Neural progenitor cell (in vitro differentiated cells): ENCODE measurements around the gene TMEM179. TPM values are rescaled to one million over a fixed set of nuclear protein-coding genes. Genes with fewer than 3 reads are reported as not detected.

Source experiments
- DNase-seq: peaks from one replicate; pipeline ENCODE4 v3.0.0-alpha.2; 2016; ENCODE audit warnings: low spot score
- H2AFZ ChIP-seq: fragments of 200-600 bp; sonication (generic); replicated peaks from 2 replicates; pipeline ENCODE4 v1.6.1; 2016; ENCODE audit warnings: antibody characterized with exemption
- H3F3A ChIP-seq: fragments of 200-600 bp; sonication (generic); 2 replicates; pipeline ENCODE4 v1.6.1; 2016; ENCODE audit warnings: antibody characterized with exemption, low read depth
- H3K27ac ChIP-seq: fragments of 200-600 bp; sonication (generic); 2 replicates; pipeline ENCODE4 v1.5.1; 2016; ENCODE audit warnings: mild to moderate bottlenecking
- H3K27me3 ChIP-seq: fragments of 200-600 bp; sonication (generic); 2 replicates; pipeline ENCODE4 v1.6.1; 2016; ENCODE audit warnings: mild to moderate bottlenecking, moderate library complexity
- H3K36me3 ChIP-seq: fragments of 200-600 bp; sonication (generic); 2 replicates; pipeline ENCODE4 v1.5.1; 2016
- H3K4me1 ChIP-seq: fragments of 200-600 bp; sonication (generic); 2 replicates; pipeline ENCODE4 v1.6.1; 2016; ENCODE audit warnings: mixed run types
- H3K4me2 ChIP-seq: fragments of 200-600 bp; sonication (generic); 2 replicates; pipeline ENCODE4 v1.6.1; 2016
- H3K4me3 ChIP-seq: fragments of 200-600 bp; sonication (generic); 2 replicates; pipeline ENCODE4 v1.5.1; 2016
- H3K79me2 ChIP-seq: fragments of 200-600 bp; sonication (generic); 2 replicates; pipeline ENCODE4 v1.6.1; 2016; ENCODE audit warnings: low read depth
- H3K9ac ChIP-seq: fragments of 200-600 bp; sonication (generic); 2 replicates; pipeline ENCODE4 v1.6.1; 2016
- H3K9me3 ChIP-seq: fragments of 200-600 bp; sonication (generic); 2 replicates; pipeline ENCODE4 v1.5.1; 2016; ENCODE audit warnings: low read depth
- H4K20me1 ChIP-seq: fragments of 200-600 bp; sonication (generic); 2 replicates; pipeline ENCODE4 v1.6.1; 2016; ENCODE audit warnings: low read depth
- H3K27ac Mint-ChIP-seq: 3 replicates; pipeline ENCODE4 v1.8.0; 2021; ENCODE audit warnings: mixed read lengths
- H3K27me3 Mint-ChIP-seq: 2 replicates; pipeline ENCODE4 v1.8.0; 2022; ENCODE audit warnings: low read depth, mild to moderate bottlenecking, inconsistent platforms, moderate library complexity, mixed read lengths; ENCODE audit not compliant: insufficient read depth
- H3K36me3 Mint-ChIP-seq: 3 replicates; pipeline ENCODE4 v1.8.0; 2021; ENCODE audit warnings: mixed read lengths
- H3K4me1 Mint-ChIP-seq: 3 replicates; pipeline ENCODE4 v1.8.0; 2021; ENCODE audit warnings: mixed read lengths
- H3K4me3 Mint-ChIP-seq: 3 replicates; pipeline ENCODE4 v1.8.0; 2021; ENCODE audit warnings: mild to moderate bottlenecking, moderate library complexity, mixed read lengths
- H3K9me3 Mint-ChIP-seq: 3 replicates; pipeline ENCODE4 v1.8.0; 2020; ENCODE audit warnings: mixed read lengths
- EZH2 ChIP-seq: fragments of 200-600 bp; sonication (generic); IDR thresholded peaks from 2 replicates; pipeline ENCODE4 v1.6.1; 2017; ENCODE audit warnings: antibody characterized with exemption, mild to moderate bottlenecking, moderate library complexity
- EZH2phosphoT487 ChIP-seq: fragments of 200-600 bp; sonication (generic); IDR thresholded peaks from 2 replicates; pipeline ENCODE4 v1.6.1; 2017; ENCODE audit warnings: antibody characterized with exemption
- total RNA-seq: library from RNA; depleted of rRNA; stranded (reverse); fragments of >200 nt; gene quantifications from 2 replicates; pipeline ENCODE4 v1.2.3, GENCODE V29; 2015; ENCODE audit warnings: low replicate concordance
- TF ChIP-seq, protein P1 (sequence below): fragments of 200-600 bp; sonication (generic); IDR thresholded peaks from 2 replicates; pipeline ENCODE4 v1.5.1; 2017; ENCODE audit warnings: antibody characterized with exemption, mild to moderate bottlenecking

Gene TMEM179
- total RNA-seq, 1 donor from 2014 or later: 0.77 TPM

DNA sequence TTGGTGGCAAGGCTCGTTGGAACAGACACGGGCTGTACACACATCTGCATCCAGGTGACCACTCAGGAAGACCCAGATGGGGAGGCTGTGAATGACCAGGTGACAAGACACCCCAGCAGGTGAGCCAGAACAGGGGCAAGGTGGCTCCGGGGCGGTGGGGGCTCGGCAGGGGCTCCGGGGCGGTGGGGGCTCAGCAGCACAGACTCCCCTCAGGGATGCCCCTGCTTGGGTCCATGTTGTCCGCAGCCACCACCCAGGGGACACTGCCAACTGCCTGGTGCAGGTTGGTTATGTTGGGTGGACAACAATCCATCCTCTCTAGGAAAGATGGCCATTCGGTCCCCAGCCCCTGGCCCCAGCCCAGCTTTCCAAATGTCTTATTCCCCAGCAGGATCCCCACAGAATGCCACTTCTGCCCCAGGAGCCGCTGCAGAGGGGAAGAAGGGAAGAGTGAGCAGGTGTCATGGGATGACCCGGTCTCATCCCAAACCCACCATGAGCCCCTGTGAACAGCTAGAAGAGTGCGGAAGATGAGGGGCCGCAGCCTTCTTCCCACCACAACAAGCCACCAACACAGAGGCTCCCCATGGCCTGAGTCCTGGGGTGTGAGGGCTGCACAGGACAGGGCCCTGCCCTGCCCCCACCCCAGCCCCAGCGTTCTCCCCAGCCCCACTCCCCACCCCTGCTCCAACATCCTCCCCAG lies 56.4 kb downstream of the TMEM179 start:
- H3K79me2 ChIP-seq: no peaks in the 10 kb centered on the region
- H3K9ac ChIP-seq: no peak overlapping the region
- Mint-ChIP-seq H3K27ac (no peak overlapping the region), H3K36me3 (no peaks in the 10 kb centered on the region), H3K4me3 (no peak overlapping the region), H3K9me3 (no peaks in the 10 kb centered on the region), H3K27me3 (peaks cover 5% of the 10 kb centered on the region), H3K4me1 (peaks cover 9% of the 10 kb centered on the region)
- H3K36me3 ChIP-seq: no peaks in the 10 kb centered on the region
- H3K27ac ChIP-seq: no peak overlapping the region
- no peak overlapping the region for H3K4me3 ChIP-seq
- no peaks in the 10 kb centered on the region for H4K20me1 ChIP-seq
- no peak for DNase-seq
- no peaks in the 10 kb centered on the region for H3K9me3 ChIP-seq
- H3F3A ChIP-seq: no peaks in the 10 kb centered on the region
- no peak overlapping the region for H2AFZ ChIP-seq
- TF ChIP-seq EZH2phosphoT487 (no peak), EZH2 (no peak)
- TF ChIP-seq, protein P1, sequence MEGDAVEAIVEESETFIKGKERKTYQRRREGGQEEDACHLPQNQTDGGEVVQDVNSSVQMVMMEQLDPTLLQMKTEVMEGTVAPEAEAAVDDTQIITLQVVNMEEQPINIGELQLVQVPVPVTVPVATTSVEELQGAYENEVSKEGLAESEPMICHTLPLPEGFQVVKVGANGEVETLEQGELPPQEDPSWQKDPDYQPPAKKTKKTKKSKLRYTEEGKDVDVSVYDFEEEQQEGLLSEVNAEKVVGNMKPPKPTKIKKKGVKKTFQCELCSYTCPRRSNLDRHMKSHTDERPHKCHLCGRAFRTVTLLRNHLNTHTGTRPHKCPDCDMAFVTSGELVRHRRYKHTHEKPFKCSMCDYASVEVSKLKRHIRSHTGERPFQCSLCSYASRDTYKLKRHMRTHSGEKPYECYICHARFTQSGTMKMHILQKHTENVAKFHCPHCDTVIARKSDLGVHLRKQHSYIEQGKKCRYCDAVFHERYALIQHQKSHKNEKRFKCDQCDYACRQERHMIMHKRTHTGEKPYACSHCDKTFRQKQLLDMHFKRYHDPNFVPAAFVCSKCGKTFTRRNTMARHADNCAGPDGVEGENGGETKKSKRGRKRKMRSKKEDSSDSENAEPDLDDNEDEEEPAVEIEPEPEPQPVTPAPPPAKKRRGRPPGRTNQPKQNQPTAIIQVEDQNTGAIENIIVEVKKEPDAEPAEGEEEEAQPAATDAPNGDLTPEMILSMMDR: no peak
- H3K4me2 ChIP-seq: no peak overlapping the region
- no peaks in the 10 kb centered on the region for H3K27me3 ChIP-seq
- no peaks in the 10 kb centered on the region for H3K4me1 ChIP-seq

DNA sequence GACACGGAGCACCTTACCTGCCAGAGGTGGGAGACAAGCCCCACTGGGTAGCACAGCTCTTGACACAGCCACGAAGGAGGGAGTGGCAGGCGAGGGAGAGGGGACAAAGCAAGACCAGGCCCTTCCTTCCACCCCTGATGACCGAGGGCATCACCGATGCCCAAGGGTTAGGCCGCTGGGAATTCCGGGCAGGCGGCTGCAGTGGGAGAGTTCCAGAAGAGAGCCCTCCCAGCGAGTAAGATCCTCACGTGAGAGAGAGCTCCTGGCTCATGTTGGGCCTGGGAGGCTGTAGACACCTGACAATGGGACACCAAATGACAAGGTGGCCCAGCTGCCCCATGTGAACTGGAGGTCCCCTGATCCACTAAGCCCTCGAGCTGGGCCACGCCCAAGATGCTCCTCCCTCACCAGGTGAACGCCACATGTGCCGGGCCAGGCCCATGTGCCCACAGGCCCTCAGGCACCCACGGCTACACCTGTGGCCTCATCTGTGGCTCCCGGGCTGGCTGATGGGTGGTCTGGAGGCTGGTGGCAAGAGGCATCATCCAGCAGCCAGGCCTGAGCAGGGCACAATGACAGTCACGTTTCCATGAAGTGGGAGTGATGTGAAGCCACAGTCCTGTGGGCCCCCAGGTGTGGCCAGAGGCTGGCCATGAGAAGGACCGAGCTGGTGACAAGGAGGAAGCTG lies 57.1 kb downstream of the TMEM179 start:
- Mint-ChIP-seq H3K27ac (no peak overlapping the region), H3K4me1 (peaks cover 7% of the 10 kb centered on the region), H3K4me3 (no peak overlapping the region), H3K9me3 (no peaks in the 10 kb centered on the region), H3K27me3 (peaks cover 5% of the 10 kb centered on the region), H3K36me3 (no peaks in the 10 kb centered on the region)
- Histone ChIP-seq H3K27ac (no peak overlapping the region), H3K4me2 (no peak overlapping the region), H3K4me1 (no peaks in the 10 kb centered on the region), H3F3A (no peaks in the 10 kb centered on the region), H3K9me3 (no peaks in the 10 kb centered on the region), H3K36me3 (no peaks in the 10 kb centered on the region), H4K20me1 (no peaks in the 10 kb centered on the region), H2AFZ (no peak overlapping the region), H3K4me3 (no peak overlapping the region), H3K9ac (no peak overlapping the region), H3K27me3 (no peaks in the 10 kb centered on the region), H3K79me2 (no peaks in the 10 kb centered on the region)
- DNase-seq: no peak
- TF ChIP-seq, protein P1: no peak

DNA sequence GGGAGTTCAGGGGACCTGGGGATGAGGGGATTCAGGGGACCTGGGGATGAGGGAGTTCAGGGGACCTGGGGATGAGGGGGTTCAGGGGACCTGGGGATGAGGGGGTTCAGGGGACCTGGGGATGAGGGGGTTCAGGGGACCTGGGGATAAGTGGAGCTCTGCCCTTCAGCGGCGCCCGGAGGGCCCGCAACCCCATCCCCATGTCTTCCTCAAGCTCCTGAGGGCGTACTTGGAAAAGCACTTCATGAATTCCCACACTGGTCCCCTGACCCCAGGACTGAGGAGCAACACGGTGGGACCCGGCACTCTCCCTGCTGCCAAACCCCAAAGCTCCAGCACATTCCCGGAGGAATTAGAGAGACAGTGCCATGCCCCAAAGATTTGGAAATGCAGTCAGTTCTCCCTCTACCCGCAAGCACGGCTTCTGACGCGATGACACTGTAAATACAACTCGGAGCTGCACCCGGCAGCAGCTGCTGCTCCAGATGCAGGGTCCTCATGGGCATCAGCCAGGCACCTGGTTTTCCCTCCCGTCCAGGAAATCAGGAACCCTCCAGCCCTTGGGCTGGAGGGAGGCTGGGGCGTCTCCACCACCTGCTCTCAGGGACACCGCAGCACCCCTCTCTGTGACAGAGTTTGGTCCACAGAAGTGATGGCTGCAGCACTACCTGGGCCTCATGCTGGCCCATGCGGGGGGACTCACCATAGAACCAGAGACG lies 57.8 kb downstream of the TMEM179 start:
- H3K4me1 ChIP-seq: no peaks in the 10 kb centered on the region
- Mint-ChIP-seq H3K36me3 (no peaks in the 10 kb centered on the region), H3K27me3 (peaks cover 5% of the 10 kb centered on the region), H3K4me1 (peaks cover 7% of the 10 kb centered on the region), H3K9me3 (no peaks in the 10 kb centered on the region), H3K27ac (no peak overlapping the region), H3K4me3 (no peak overlapping the region)
- H2AFZ ChIP-seq: no peak overlapping the region
- no peaks in the 10 kb centered on the region for H3K9me3 ChIP-seq
- no peak overlapping the region for H3K4me2 ChIP-seq
- H3K4me3 ChIP-seq: no peak overlapping the region
- no peaks in the 10 kb centered on the region for H3K79me2 ChIP-seq
- no peaks in the 10 kb centered on the region for H3K36me3 ChIP-seq
- H3F3A ChIP-seq: no peaks in the 10 kb centered on the region
- H3K27me3 ChIP-seq: no peaks in the 10 kb centered on the region
- no peak overlapping the region for H3K27ac ChIP-seq
- TF ChIP-seq, protein P1: no peak
- no peak for TF ChIP-seq EZH2
- TF ChIP-seq EZH2phosphoT487: no peak
- H4K20me1 ChIP-seq: no peaks in the 10 kb centered on the region
- DNase-seq: no peak
- H3K9ac ChIP-seq: no peak overlapping the region
